Raji (cell line): ENCODE measurements around the gene LARP4.

ENCODE experiments used
- POLR2A ChIP-seq: IDR thresholded peaks from 2 replicates; pipeline ENCODE4 v1.6.1; 2011; ENCODE audit warnings: low read depth, low read length, control low read depth; ENCODE audit not compliant: insufficient read depth

LARP4 gene

GRCh38 chr12:50394469-50395029 lies 6.1 kb upstream of the LARP4 start:
- no peak for TF ChIP-seq POLR2A

- TF ChIP-seq POLR2A = no peak
These were observed 3.5 kb upstream of the LARP4 start for GRCh38 chr12:50397117-50397650.

GRCh38 chr12:50398931-50399330 lies 1.8 kb upstream of the LARP4 start:
- TF ChIP-seq POLR2A = no peak

GRCh38 chr12:50400104-50400637 lies 514 bp upstream of the LARP4 start:
- no peak for TF ChIP-seq POLR2A

- no peak for TF ChIP-seq POLR2A
These were observed 906 bp downstream of the LARP4 start for GRCh38 chr12:50401500-50402081.

- no peak for TF ChIP-seq POLR2A
These were observed 1.7 kb downstream of the LARP4 start for GRCh38 chr12:50402264-50403000.

- TF ChIP-seq POLR2A = no peak
These were observed 2.3 kb downstream of the LARP4 start for GRCh38 chr12:50403001-50403440.

GRCh38 chr12:50404307-50404706 lies 3.6 kb downstream of the LARP4 start:
- no peak for TF ChIP-seq POLR2A

- TF ChIP-seq POLR2A = no peak
These were observed 10.5 kb downstream of the LARP4 start for GRCh38 chr12:50411051-50411660.

GRCh38 chr12:50415899-50416479 lies 15.3 kb downstream of the LARP4 start:
- no peak for TF ChIP-seq POLR2A

GRCh38 chr12:50419112-50419909 lies 18.6 kb downstream of the LARP4 start:
- no peak for TF ChIP-seq POLR2A

GRCh38 chr12:50425589-50426258 lies 25.0 kb downstream of the LARP4 start:
- no peak for TF ChIP-seq POLR2A

GRCh38 chr12:50440288-50440687 lies 39.6 kb downstream of the LARP4 start:
- TF ChIP-seq POLR2A = no peak

- no peak for TF ChIP-seq POLR2A
These were observed 41.1 kb downstream of the LARP4 start for GRCh38 chr12:50441763-50442162.
